HG02678 (cell line): ENCODE results near the gene SBSN.
"Not testable (repeated sequence)": the region's sequence is repeated elsewhere in the genome, so short reads cannot be mapped to it uniquely, and the experiment has no call there.

Experiments
- ATAC-seq: cut with Tn5 transposase; IDR thresholded peaks from one replicate; pipeline ENCODE4 v1.9.1; 2021; ENCODE audit warnings: mild to moderate bottlenecking, moderate library complexity; ENCODE audit not compliant: unreplicated experiment

Gene SBSN

GRCh38 chr19:35478794-35479677 is 49.1 kb downstream of the SBSN start:
- no peak for ATAC-seq

- no peak for ATAC-seq
These were observed 52.0 kb downstream of the SBSN start for GRCh38 chr19:35476149-35476548.

DNA sequence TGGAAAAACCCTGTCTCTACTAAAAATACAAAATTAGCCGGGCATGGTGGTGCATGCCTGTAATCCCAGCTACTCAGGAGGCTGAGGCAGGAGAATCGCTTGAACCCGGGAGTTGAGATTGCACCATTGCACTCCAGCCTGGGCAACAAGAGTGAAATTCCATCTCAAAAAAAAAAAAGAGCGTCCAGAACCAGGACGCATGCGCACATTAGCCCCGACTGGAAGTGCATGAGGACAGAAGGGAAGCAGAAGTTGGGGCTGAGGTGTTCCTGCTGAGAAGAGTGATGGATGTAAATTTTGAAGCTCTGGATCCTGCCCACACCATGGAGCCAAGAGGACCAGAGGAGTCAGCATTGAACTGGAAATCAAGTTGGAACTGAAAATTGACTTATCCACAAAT is 53.5 kb downstream of the SBSN start:
- not testable (repeated sequence) for ATAC-seq

GRCh38 chr19:35474104-35474503 is 54.0 kb downstream of the SBSN start:
- ATAC-seq = no peak
